Chondrocyte (in vitro differentiated cells): ENCODE results near the gene C6orf120. TPM values are rescaled to one million over a fixed set of nuclear protein-coding genes. Genes with fewer than 3 reads are reported as not detected.

Experiments
- DNase-seq: peaks from one replicate; pipeline ENCODE4 v3.0.0; 2021; ENCODE audit warnings: mixed read lengths, low spot score
- H3K27ac Mint-ChIP-seq: one replicate; pipeline ENCODE4 v1.8.0; 2021; ENCODE audit warnings: mild to moderate bottlenecking, moderate library complexity, mixed read lengths; ENCODE audit not compliant: unreplicated experiment
- H3K27me3 Mint-ChIP-seq: 2 replicates; pipeline ENCODE4 v1.8.0; 2021; ENCODE audit warnings: low read depth, mixed read lengths
- H3K36me3 Mint-ChIP-seq: 2 replicates; pipeline ENCODE4 v1.8.0; 2021; ENCODE audit warnings: low read depth, mixed read lengths
- H3K4me1 Mint-ChIP-seq: 2 replicates; pipeline ENCODE4 v1.8.0; 2021; ENCODE audit warnings: low read depth, mild to moderate bottlenecking, mixed read lengths
- H3K4me3 Mint-ChIP-seq: one replicate; pipeline ENCODE4 v1.8.0; 2021; ENCODE audit warnings: mild to moderate bottlenecking, moderate library complexity, mixed read lengths; ENCODE audit not compliant: unreplicated experiment
- H3K9me3 Mint-ChIP-seq: 2 replicates; pipeline ENCODE4 v1.8.0; 2021; ENCODE audit warnings: low read depth, mixed read lengths
- total RNA-seq: library from RNA; stranded (reverse); gene quantifications from 3 replicates; pipeline ENCODE4 v1.2.1, GENCODE V29; 2021
- TF ChIP-seq, protein P1 (sequence below): fragments of 200-600 bp; sonication (generic); IDR thresholded peaks from 2 replicates; pipeline ENCODE4 v1.5.0; 2021; ENCODE audit warnings: antibody characterized with exemption, mild to moderate bottlenecking, moderate library complexity

The C6orf120 gene
- total RNA-seq, 1 donor from 2014 or later = 29.0 TPM

DNA sequence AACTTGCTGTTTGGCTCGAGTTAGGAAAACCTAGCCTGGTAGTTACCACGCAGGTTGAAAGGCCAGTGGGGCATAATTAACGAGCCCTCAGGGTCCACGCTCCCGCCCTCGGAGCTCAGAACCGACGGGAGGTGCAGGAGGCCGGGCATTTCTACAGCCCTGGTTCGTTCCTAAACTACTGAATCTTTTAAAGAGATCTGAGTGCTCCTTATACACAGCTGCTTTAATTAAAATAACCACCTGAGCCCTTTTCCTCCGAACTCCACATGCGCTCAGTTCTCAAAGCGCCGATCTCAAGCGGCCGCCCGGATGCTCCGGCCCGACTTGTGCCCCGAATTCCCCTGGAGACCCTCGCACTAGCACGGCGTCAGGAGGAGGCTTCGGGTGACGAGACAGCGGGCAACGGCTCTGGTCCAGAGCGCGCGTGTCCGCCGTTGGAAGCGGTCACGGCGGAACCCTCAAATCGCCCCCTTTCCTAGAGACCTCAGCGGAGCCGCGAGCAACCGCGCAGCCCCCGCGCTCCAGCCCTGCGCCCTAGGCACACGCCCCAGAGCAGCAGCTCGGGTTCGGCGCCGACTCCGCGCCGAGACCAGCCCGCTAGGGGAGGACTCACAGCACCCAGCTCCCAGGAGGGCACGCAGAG lies 494 bp upstream of the C6orf120 start:
- Mint-ChIP-seq H3K27ac (peak overlapping the region; percentile 93), H3K4me1 (peaks cover 42% of the 10 kb centered on the region)

DNA sequence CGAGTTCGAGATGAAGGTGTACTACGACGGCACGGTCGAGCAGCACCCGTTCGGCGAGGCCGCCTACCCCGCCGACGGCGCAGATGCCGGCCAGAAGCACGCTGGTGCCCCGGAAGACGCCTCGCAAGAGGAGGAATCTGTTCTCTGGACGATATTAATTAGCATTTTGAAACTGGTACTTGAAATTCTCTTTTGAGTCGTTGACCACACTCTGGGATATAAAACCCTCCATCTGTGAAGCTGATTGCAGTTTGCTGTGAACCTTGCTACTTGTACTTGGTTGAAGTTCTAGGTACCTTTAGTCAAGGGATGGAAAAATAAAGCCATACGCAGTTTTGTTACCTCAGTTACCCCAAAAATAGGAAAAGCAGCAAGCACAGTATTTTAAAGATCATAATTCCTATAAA lies 917 bp downstream of the C6orf120 start:
- Mint-ChIP-seq H3K27ac (peak overlapping the region; percentile 82), H3K9me3 (no peaks in the 10 kb centered on the region), H3K27me3 (no peaks in the 10 kb centered on the region), H3K4me3 (peak overlapping the region; percentile 78), H3K4me1 (peaks cover 42% of the 10 kb centered on the region), H3K36me3 (peaks cover 4% of the 10 kb centered on the region)
- DNase-seq = no peak
- TF ChIP-seq, protein P1, sequence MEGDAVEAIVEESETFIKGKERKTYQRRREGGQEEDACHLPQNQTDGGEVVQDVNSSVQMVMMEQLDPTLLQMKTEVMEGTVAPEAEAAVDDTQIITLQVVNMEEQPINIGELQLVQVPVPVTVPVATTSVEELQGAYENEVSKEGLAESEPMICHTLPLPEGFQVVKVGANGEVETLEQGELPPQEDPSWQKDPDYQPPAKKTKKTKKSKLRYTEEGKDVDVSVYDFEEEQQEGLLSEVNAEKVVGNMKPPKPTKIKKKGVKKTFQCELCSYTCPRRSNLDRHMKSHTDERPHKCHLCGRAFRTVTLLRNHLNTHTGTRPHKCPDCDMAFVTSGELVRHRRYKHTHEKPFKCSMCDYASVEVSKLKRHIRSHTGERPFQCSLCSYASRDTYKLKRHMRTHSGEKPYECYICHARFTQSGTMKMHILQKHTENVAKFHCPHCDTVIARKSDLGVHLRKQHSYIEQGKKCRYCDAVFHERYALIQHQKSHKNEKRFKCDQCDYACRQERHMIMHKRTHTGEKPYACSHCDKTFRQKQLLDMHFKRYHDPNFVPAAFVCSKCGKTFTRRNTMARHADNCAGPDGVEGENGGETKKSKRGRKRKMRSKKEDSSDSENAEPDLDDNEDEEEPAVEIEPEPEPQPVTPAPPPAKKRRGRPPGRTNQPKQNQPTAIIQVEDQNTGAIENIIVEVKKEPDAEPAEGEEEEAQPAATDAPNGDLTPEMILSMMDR = no peak

More for the DNA sequence above, 494 bp upstream of the C6orf120 start:
- Mint-ChIP-seq H3K36me3 (peaks cover 4% of the 10 kb centered on the region), H3K4me3 (peak overlapping the region; percentile 92), H3K27me3 (no peaks in the 10 kb centered on the region), H3K9me3 (no peaks in the 10 kb centered on the region)
- TF ChIP-seq, protein P1 = no peak
- no peak for DNase-seq

DNA sequence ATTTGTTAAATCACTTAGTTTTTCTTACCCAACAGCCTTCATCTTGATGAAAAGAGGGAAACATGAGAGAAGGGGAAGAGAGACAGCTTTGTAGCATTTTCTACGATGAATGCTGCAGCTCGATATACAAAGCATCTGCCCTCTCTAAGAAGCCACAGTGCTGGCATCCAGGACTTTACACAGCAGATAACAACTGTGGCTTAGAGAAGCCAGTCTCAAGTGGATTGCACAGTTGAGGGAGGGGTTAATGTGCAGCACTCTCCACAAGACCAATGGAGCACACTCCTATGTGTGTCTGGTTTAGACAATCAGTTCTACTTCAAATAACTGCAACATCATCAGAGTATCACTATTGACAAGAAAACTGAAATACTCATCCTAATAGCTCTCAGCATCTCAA lies 5.8 kb downstream of the C6orf120 start:
- H3K9me3 Mint-ChIP-seq = no peaks in the 10 kb centered on the region
- TF ChIP-seq, protein P1 = no peak
- no peaks in the 10 kb centered on the region for H3K27me3 Mint-ChIP-seq
- peaks cover 9% of the 10 kb centered on the region for H3K36me3 Mint-ChIP-seq
- H3K27ac Mint-ChIP-seq = no peak overlapping the region
- no peak for DNase-seq
- H3K4me1 Mint-ChIP-seq = peaks cover 27% of the 10 kb centered on the region
- no peak overlapping the region for H3K4me3 Mint-ChIP-seq

DNA sequence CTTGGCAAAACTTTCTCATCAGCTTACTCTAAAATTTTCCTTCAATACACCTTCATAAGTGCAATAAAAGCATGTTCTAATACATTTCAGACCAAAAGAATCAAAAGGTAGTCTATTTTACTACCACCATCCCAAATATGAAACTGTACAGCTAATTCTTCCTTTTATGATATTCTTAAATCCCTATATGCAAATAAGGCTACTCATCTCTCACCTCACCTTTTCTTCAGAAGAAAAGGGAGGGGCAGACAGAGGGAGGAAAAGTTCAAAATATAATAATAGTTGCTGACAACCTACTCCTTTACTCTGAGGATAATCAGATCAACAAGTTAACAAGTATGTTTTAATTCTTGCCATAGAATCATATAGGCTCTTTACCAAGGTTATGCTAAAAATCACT lies 7.4 kb downstream of the C6orf120 start:
- no peaks in the 10 kb centered on the region for H3K27me3 Mint-ChIP-seq
- no peak overlapping the region for H3K27ac Mint-ChIP-seq
- H3K4me1 Mint-ChIP-seq = peaks cover 12% of the 10 kb centered on the region
- H3K36me3 Mint-ChIP-seq = peaks cover 12% of the 10 kb centered on the region
- no peak for DNase-seq
- no peak overlapping the region for H3K4me3 Mint-ChIP-seq
- H3K9me3 Mint-ChIP-seq = no peaks in the 10 kb centered on the region
- TF ChIP-seq, protein P1 = no peak

DNA sequence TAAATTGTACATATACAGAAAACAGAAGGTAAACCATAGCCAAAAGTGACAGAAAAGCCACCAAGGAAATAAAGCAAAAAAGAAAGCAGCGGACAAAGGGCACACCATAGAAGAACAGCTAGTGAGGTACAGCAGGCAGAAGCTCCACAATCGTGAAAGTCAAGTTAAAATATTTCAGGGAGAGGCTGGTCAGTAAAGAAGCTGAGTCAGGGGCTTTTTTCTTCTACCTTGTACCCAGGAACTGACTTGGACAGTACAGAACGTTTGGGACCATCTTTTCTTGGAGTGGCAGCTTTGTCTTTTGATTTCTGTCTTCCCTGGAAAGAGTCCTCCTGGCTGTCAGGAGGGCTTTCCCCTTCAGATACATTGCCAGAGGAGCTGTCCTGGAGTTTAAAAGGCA lies 8.1 kb downstream of the C6orf120 start:
- Mint-ChIP-seq H3K4me1 (peaks cover 8% of the 10 kb centered on the region), H3K27me3 (no peaks in the 10 kb centered on the region), H3K4me3 (no peak overlapping the region), H3K36me3 (peaks cover 17% of the 10 kb centered on the region), H3K9me3 (no peaks in the 10 kb centered on the region), H3K27ac (peak overlapping the region; percentile 12)
- TF ChIP-seq, protein P1 = no peak
- no peak for DNase-seq
